Stimulated activated CD8-positive, alpha-beta memory T cell treated with anti-CD3 and anti-CD28 coated beads, Interleukin-2, amount 100 ng/mL, for 48 hours (primary cell): ENCODE results near the gene COL23A1.

Experiments
- DNase-seq, 2 donors: peaks; one replicate each; pipeline ENCODE4 v3.0.0-alpha.2; 2020; ENCODE audit warnings: low read depth in 2 of 2

COL23A1 gene

GRCh38 chr5:178590141-178590923 lies at the start of gene COL23A1:
COL23A1 (minus strand) TSS chr5:178590393.
- DNase-seq, result peak; percentile 15 to 22

GRCh38 chr5:178637356-178638074 lies 47.3 kb upstream of the COL23A1 start:
- DNase-seq, result no peak

DNA sequence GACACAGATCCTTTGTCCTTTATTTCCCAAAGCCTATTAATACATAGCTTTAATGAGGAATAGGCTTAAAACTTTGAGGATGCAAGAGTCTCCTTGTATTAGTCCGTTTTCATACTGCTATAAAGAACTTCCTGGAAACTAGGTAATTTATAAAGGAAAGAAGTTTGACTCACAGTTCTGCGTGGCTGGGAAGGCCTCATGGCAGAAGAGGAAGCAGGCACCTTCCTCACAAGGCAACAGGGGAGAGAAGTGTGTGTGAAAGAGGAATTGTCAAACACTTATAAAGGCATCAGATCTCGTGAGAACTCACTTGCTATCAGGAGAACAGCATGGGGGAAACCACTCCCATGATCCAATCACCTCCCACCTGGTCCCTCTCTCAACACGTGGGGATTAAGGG lies 42.1 kb upstream of the COL23A1 start:
- DNase-seq, result no peak

- DNase-seq, result no peak
Observed at GRCh38 chr5:178630951-178631350, 40.8 kb upstream of the COL23A1 start.

GRCh38 chr5:178630475-178630930 lies 40.3 kb upstream of the COL23A1 start:
- DNase-seq, result no peak

- DNase-seq, result no peak
Observed at GRCh38 chr5:178627259-178627598, 37.0 kb upstream of the COL23A1 start.

DNA sequence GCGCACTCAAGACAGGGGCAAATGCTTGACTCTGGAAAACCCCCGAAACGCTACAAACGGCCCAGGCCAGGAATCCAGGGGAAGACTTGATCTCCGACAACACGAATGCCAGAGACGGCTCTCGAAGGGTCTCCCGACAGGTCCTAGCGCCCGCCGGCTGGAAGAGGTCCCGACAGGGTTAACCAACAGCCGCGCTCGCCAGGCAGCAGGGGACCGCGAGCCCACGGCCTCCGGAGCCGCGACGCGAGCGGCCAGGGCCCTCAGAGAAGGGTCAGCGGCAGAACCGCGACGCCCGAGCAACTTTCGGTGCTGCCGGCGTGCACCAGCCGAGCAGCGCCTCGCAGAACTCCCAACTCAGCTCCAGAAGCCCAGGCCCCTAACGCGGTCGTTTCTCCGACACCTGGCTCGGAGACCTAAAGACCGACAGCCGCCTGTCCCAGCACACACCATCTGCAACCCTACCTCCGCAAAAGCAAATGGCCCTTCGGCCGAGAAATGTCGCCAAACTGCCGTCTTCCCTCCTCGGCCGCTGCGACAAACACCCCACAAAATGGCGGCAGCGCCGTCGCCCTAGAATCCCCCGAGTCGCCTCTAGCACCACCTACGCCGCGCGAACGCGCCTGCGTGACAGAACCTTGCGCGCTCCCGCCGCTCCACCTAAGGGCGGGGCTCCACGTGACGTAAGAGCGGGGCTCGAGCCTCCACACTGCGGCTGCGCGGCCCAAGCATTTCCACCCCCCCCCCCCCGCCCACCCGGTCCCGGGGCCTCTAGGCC lies 36.5 kb upstream of the COL23A1 start, which contains the start of gene CLK4:
TSS of gene CLK4 (minus strand) at position 567 of the 775 bp plus-strand sequence. CDS start 3,634 bp downstream, outside the sequence.
- DNase-seq, result peak; percentile 93 to 97

DNA sequence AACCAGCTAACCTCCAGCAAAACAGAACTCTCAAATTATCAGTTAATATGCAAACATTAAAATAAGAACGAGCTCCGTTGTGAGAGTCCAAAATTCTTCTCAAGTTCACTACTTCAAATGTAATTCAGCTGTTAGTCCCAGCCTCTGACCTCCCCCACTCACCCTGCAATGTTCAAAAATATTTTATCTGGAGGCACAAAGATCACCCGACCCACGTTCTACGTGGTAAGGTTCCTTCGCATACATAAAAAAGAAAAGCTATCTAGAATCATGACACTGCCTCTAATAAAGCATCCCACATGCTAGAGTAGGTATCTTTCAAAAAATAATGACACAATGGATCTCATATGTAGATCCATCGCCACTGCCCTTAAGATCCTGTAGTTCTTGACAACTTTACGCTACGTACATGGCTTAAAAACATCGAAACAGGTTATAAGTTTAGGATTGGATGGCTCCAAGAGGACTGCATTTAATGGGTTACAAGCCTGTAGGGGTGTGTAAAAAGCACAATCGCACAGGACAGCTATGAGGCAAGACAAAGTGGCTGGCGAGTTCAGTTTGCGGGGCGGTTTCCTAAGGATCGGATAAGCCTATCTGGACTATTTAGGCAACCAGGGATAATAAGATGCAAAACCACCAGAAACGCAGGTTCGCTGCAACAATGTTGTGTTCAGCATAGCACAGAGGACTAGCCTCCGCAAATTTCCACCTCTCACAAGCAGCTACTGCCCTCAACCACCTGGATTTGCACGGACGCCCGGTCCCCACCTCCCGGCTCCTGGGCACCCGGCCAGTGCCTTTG lies 35.7 kb upstream of the COL23A1 start:
- no peak for DNase-seq

GRCh38 chr5:178624631-178625546 lies 34.7 kb upstream of the COL23A1 start:
- DNase-seq, result no peak

GRCh38 chr5:178622679-178623247 lies 32.6 kb upstream of the COL23A1 start:
- no peak for DNase-seq

- DNase-seq, result no peak
Observed at GRCh38 chr5:178619390-178619789, 29.2 kb upstream of the COL23A1 start.

DNA sequence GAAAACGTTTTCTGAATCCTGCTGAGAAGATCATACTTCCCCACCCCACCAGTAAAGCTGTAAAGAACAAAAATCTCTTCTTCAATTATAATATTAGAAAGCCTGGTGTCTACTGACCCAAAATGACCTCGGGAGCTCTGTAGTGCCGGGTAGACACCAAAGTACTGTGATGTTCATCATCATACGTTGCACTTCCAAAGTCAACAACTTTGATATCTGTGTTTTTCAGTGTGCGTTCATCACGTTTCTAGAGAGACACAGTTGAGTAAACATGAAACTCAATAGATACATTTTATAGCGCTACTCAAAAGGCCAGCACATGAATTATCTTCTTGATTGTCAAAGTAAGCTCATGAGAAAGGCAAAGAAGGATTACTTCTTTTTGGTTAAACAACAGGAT lies 22.1 kb upstream of the COL23A1 start:
- DNase-seq, result no peak

DNA sequence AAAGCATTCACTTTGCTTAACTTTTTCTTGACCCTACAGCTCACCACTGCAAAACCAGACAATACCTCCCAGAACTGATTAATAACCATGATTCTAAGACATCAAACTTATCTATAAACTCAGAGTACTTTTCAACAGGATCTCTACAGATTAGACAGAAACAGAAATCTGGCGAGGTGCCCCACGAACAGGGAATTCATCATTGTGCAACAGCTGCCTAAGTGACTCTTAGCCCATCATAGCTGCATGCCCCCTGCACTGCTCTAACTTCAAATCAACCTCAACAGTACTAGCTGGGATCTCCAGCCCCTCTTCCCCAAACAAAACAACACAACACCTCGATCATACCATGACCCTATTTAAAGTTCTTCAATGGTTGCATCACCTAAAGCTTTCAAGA lies 16.1 kb upstream of the COL23A1 start:
- DNase-seq, result no peak

GRCh38 chr5:178605788-178606187 lies 15.6 kb upstream of the COL23A1 start:
- no peak for DNase-seq

- no peak for DNase-seq
Observed at GRCh38 chr5:178602752-178603151, 12.6 kb upstream of the COL23A1 start.

- no peak for DNase-seq
Observed at GRCh38 chr5:178595750-178596149, 5.6 kb upstream of the COL23A1 start.

DNA sequence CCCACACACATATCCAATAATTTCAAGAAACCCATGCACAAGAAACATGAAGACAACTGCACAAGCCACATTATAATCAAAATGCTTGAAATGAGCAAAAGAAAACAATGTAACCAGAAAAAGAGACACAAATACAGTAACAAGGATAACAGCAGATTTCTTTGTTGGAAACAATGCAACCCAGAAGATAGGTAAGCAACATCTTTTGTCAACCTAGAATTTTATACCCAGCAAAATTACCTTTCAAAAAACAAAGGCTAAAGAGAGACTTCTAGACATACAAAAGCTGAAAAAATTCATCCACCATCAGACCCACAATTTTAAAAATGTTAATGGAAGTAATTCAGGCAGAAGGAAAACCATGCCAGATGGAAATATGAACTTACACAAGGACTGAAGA lies 5.0 kb upstream of the COL23A1 start:
- no peak for DNase-seq

GRCh38 chr5:178590924-178591423 lies 781 bp upstream of the COL23A1 start:
- DNase-seq, result no peak

GRCh38 chr5:178589180-178590140 lies 733 bp downstream of the COL23A1 start:
- DNase-seq, result no peak
